K562 (cell line): ENCODE data around the gene DNAAF8. TPM values are rescaled to one million over a fixed set of nuclear protein-coding genes. Genes with fewer than 3 reads are reported as not detected.

ENCODE experiments used
- ATAC-seq: fragments of 200-7000 bp; cut with Tn5 transposase; 3 replicates; pipeline ENCODE4 v1.9.1; 2020; ENCODE audit warnings: moderate library complexity
- BruUV-seq: library from RNA; stranded (reverse); fragments of 400-500 nt; replicated peaks from 2 replicates; lab custom pipeline; 2021; lab: Mats Ljungman, UMichigan
- CTCF ChIA-PET: fragments of 300-600 bp; formaldehyde crosslinking; extraction: SDS; loops from one replicate; lab custom pipeline; 2021; ENCODE audit warnings: low intra/inter-chr PET ratio; lab: Yijun Ruan, JAX
- POLR2A ChIA-PET: fragments of 300-600, 350-650 bp; sonication (Branson Sonifier 250); formaldehyde crosslinking; extraction: SDS; loops from one replicate; lab custom pipeline; 2021; ENCODE audit warnings: antibody characterized with exemption, inconsistent platforms; lab: Yijun Ruan, JAX
- DNase-seq, 4 experiments: peaks; one replicate each; pipeline versions ENCODE4 v3.0.0 to v3.0.0-alpha.2; 2011 to 2018; ENCODE audit warnings: low spot score in 3 of 4, mixed read lengths in 3 of 4; ENCODE audit errors: extremely low read depth in 1 of 4
- FAIRE-seq: peaks from 2 replicates; lab custom pipeline; 2011; peaks lifted over from hg19 to GRCh38; lab: Jason Lieb, UNC
- H2AFZ ChIP-seq: 2 replicates; pipeline ENCODE4 v1.6.0; 2011; ENCODE audit warnings: low read depth, low read length, control low read depth, inconsistent platforms
- H3K27ac ChIP-seq: fragments of 200-600 bp; 3 replicates; pipeline ENCODE4 v1.8.0; 2011; ENCODE audit warnings: low read depth, mild to moderate bottlenecking, control low read depth, inconsistent platforms, low read length, moderate library complexity, mixed read lengths; ENCODE audit errors: extremely low read depth
- H3K27me3 ChIP-seq, 2 experiments: fragments of 300-600 bp in 1 of 2; 2 replicates in 1 of 2; 3 replicates in 1 of 2; pipeline versions ENCODE4 v1.6.0 to v1.8.0; 2011; ENCODE audit warnings: inconsistent platforms in 2 of 2, low read length in 2 of 2, mild to moderate bottlenecking in 1 of 2, mixed read lengths in 1 of 2, moderate library complexity in 1 of 2; ENCODE audit not compliant: control insufficient read depth in 2 of 2, insufficient read depth in 2 of 2
- H3K36me3 ChIP-seq: fragments of 300-600 bp; 3 replicates; pipeline ENCODE4 v1.8.0; 2011; ENCODE audit warnings: mild to moderate bottlenecking, low read length, inconsistent platforms; ENCODE audit not compliant: control insufficient read depth, insufficient read depth
- H3K4me1 ChIP-seq, 2 experiments: fragments of 200-600 bp in 1 of 2; replicated peaks in 1 of 2; 2 replicates in 1 of 2; 3 replicates in 1 of 2; pipeline versions ENCODE4 v1.5.1 to v1.8.0; 2011; ENCODE audit warnings: inconsistent platforms in 2 of 2, low read length in 2 of 2, mild to moderate bottlenecking in 1 of 2, mixed read lengths in 1 of 2, moderate library complexity in 1 of 2; ENCODE audit not compliant: control insufficient read depth in 2 of 2, insufficient read depth in 2 of 2
- H3K4me2 ChIP-seq: 2 replicates; pipeline ENCODE4 v1.6.1; 2011; ENCODE audit warnings: low read length, control low read depth, inconsistent platforms, mixed read lengths; ENCODE audit not compliant: insufficient read depth
- H3K4me3 ChIP-seq: fragments of 200-600 bp; sonication (generic), shearing (Covaris generic); 2 replicates; pipeline ENCODE4 v1.5.1; 2016; ENCODE audit warnings: control low read depth, inconsistent platforms
- H3K79me2 ChIP-seq: fragments of 200-600 bp; 3 replicates; pipeline ENCODE4 v1.8.0; 2011; ENCODE audit warnings: low read length, inconsistent platforms; ENCODE audit not compliant: control insufficient read depth, insufficient read depth
- H3K9ac ChIP-seq, 2 experiments: 2 replicates each; pipeline versions ENCODE4 v1.6.0 to v1.6.1; 2011; ENCODE audit warnings: low read depth in 2 of 2, low read length in 2 of 2, control low read depth in 1 of 2, inconsistent platforms in 1 of 2, mild to moderate bottlenecking in 1 of 2, mixed read lengths in 1 of 2; ENCODE audit not compliant: insufficient read depth in 1 of 2
- H3K9me1 ChIP-seq: one replicate; pipeline ENCODE4 v1.6.0; 2011; ENCODE audit warnings: inconsistent platforms, mild to moderate bottlenecking, low read length, moderate library complexity; ENCODE audit not compliant: control insufficient read depth, insufficient read depth
- H3K9me3 ChIP-seq: replicated peaks from 2 replicates; pipeline ENCODE4 v1.5.1; 2011; ENCODE audit warnings: low read depth, low read length, inconsistent platforms; ENCODE audit not compliant: control insufficient read depth, insufficient read depth
- H4K20me1 ChIP-seq: replicated peaks from 2 replicates; pipeline ENCODE4 v1.6.1; 2011; ENCODE audit warnings: low read length, inconsistent platforms, mixed read lengths; ENCODE audit not compliant: control insufficient read depth, insufficient read depth
- BMI1 ChIP-seq: fragments of 150-350 bp; IDR thresholded peaks from 2 replicates; pipeline ENCODE4 v1.6.1; 2014; ENCODE audit warnings: low read length
- CTCFL ChIP-seq: IDR thresholded peaks from 2 replicates; pipeline ENCODE4 v1.6.1; 2011; ENCODE audit warnings: borderline replicate concordance, low read depth, mild to moderate bottlenecking, moderate library complexity, low read length; ENCODE audit not compliant: insufficient read depth, poor library complexity, severe bottlenecking
- CUX1 ChIP-seq: fragments of 200-800 bp; sonication (Bioruptor generic); IDR thresholded peaks from 2 replicates; pipeline ENCODE4 v1.6.1; 2016; ENCODE audit warnings: missing genetic modification characterization, missing compliant biosample characterization
- FOXA1 ChIP-seq: fragments of 450-650 bp; IDR thresholded peaks from 2 replicates; pipeline ENCODE4 v1.6.1; 2016; ENCODE audit warnings: mild to moderate bottlenecking, borderline replicate concordance
- HDAC2 ChIP-seq: fragments of 450-650 bp; IDR thresholded peaks from 2 replicates; pipeline ENCODE4 v1.6.1; 2016; ENCODE audit warnings: mild to moderate bottlenecking
- KAT2B ChIP-seq: IDR thresholded peaks from one replicate; pipeline ENCODE4 v1.6.1; 2012; ENCODE audit warnings: low read depth, mild to moderate bottlenecking, control low read depth, inconsistent platforms, low read length, moderate library complexity
- KAT7 ChIP-seq: sonication (generic); formaldehyde crosslinking; IDR thresholded peaks from 2 replicates; pipeline ENCODE4 v1.8.0; 2022; ENCODE audit warnings: missing genetic modification reagents, mild to moderate bottlenecking, borderline replicate concordance
- KDM2B ChIP-seq: fragments of 250-450 bp; sonication (Bioruptor Pico); IDR thresholded peaks from 2 replicates; pipeline ENCODE4 v1.8.0; 2021; ENCODE audit warnings: mild to moderate bottlenecking, moderate library complexity
- MAFK ChIP-seq: IDR thresholded peaks from 2 replicates; pipeline ENCODE4 v1.6.1; 2011; ENCODE audit warnings: low read length, improper control_type of control experiment
- MEF2A ChIP-seq: IDR thresholded peaks from 2 replicates; pipeline ENCODE4 v1.6.1; 2011; ENCODE audit warnings: low read depth, mild to moderate bottlenecking, low read length, moderate library complexity; ENCODE audit not compliant: control insufficient read depth
- RAD21 ChIP-seq, 2 experiments: fragments of 250-450 bp in 1 of 2; fragments of 450-650 bp in 1 of 2; sonication (Bioruptor Pico) in 1 of 2; formaldehyde crosslinking in 1 of 2; IDR thresholded peaks in 1 of 2; conservative IDR thresholded peaks in 1 of 2; 2 replicates each; pipeline versions ENCODE4 v1.4.0 to v1.8.0; 2020 to 2022; ENCODE audit warnings: mild to moderate bottlenecking in 2 of 2, moderate library complexity in 1 of 2
- TCF7 ChIP-seq: sonication (generic); IDR thresholded peaks from 2 replicates; pipeline ENCODE4 v1.6.1; 2016; ENCODE audit warnings: antibody characterized with exemption, borderline replicate concordance
- ZNF140 ChIP-seq: fragments of 250-450 bp; sonication (Bioruptor Pico); IDR thresholded peaks from 2 replicates; pipeline ENCODE4 v1.8.0; 2021; ENCODE audit warnings: moderate library complexity, mild to moderate bottlenecking, inconsistent platforms
- ZNF41 ChIP-seq: fragments of 250-450 bp; sonication (Bioruptor Pico); conservative IDR thresholded peaks from 2 replicates; pipeline ENCODE4 v1.4.0; 2020; ENCODE audit warnings: mild to moderate bottlenecking
- ZNF79 ChIP-seq: fragments of 250-450 bp; sonication (Bioruptor Pico); IDR thresholded peaks from 2 replicates; pipeline ENCODE4 v1.4.0; 2020; ENCODE audit warnings: low read depth, mild to moderate bottlenecking, moderate library complexity
- ZSCAN29 ChIP-seq: fragments of 450-650 bp; IDR thresholded peaks from 2 replicates; pipeline ENCODE4 v1.6.1; 2017
- whole genome bisulfite sequencing: fragments of 100-300 bp; shearing (Covaris generic); methylation state at CpG from one replicate; pipeline ENCODE4 v1.1.6; 2016; ENCODE audit warnings: low coverage, mixed read lengths; ENCODE audit not compliant: insufficient coverage; ENCODE audit errors: missing lambda C conversion rate; 5-methylcytosine and 5-hydroxymethylcytosine counted together
- in situ Hi-C: fragments of 300-500 bp; cut with MboI; formaldehyde crosslinking; loops from 4 replicates; pipeline ENCODE4 v1.15.0; 2018; ENCODE audit warnings: inconsistent platforms, mixed read lengths
- intact Hi-C: fragments of 100-400 bp; cut with micrococcal nuclease; formaldehyde crosslinking; loops from 2 replicates; pipeline ENCODE4 v1.14.2; 2022
- polyA plus RNA-seq, 8 experiments: library from polyadenylated mRNA; depleted of rRNA in 4 of 8; stranded (reverse) in 5 of 8; unstranded in 3 of 8; fragments of >200 nt; fragmentation: Nextera tagmentation in 2 of 8; fragmentation: Illumina TruSeq in 1 of 8; extraction: Ambion mirVana in 2 of 8; extraction: Trizol in 1 of 8; gene quantifications; 2 replicates each; pipeline versions ENCODE4 v1.2.1 to v1.2.3, GENCODE V29; 2011 to 2014; ENCODE audit warnings: inconsistent platforms in 1 of 8, missing spikeins in 1 of 8
- total RNA-seq, 7 experiments: library from RNA; depleted of rRNA in 6 of 7; stranded (reverse); fragments of >200 nt in 6 of 7; fragmentation: Illumina TruSeq in 2 of 7; extraction: Trizol in 2 of 7; gene quantifications; 2 replicates each; pipeline versions ENCODE4 v1.2.1 to v1.2.3, GENCODE V29; 2011 to 2021; ENCODE audit warnings: low replicate concordance in 1 of 7

The DNAAF8 gene
- total and polyA plus RNA-seq, 9 of the 15 experiments (the other 6 are each of a cell fraction or from before 2014, with no cell fraction given), result 0.04 to 0.12 (median 0.10) TPM; not detected in 6

GRCh38 chr16:4706871-4707270, 27.5 kb upstream of the DNAAF8 start (continued):
- TF ChIP-seq TCF7 (no peak), ZNF79 (CRISPR knock-in tag) (no peak), BMI1 (no peak), MEF2A (no peak), HDAC2 (no peak)

DNA sequence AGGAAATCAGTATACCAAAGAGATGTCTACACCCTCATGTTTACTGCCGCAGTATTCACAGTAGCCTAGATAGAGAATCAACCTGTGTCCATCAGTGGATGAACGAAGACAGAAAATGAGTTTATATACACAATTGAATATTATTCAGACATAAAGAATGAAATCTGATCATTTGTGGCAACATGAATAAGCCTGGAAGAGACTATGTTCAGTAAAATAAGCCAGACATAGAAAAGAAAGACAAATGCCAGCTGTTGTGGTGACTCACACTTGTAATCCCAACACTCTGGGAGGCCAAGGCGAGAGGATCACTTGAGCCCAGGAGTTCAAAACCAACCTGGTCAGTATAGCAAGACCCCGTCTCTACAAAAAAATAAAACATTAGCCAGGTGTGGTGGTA, 24.9 kb upstream of the DNAAF8 start:
- Histone ChIP-seq H3K79me2 (no peaks in the 10 kb centered on the region), H3K9me3 (no peaks in the 10 kb centered on the region), H2AFZ (no peak overlapping the region), H3K4me3 (no peak overlapping the region), H4K20me1 (no peaks in the 10 kb centered on the region), H3K36me3 (peaks cover 61% of the 10 kb centered on the region), H3K27ac (no peak overlapping the region), H3K9me1 (no peaks in the 10 kb centered on the region), H3K4me2 (no peak overlapping the region), H3K4me1 (no peaks in the 10 kb centered on the region), H3K9ac (no peak overlapping the region), H3K27me3 (no peaks in the 10 kb centered on the region)
- BruUV-seq, result no TSS peak
- FAIRE-seq (no peak), ATAC-seq (no peak), DNase-seq (no peak)
- ChIA-PET POLR2A (interaction anchor here (0.5 to 1.2 kb wide), 2 partner anchors 8 to 25 kb away, joined by 3 read pairs; no protein-coding TSS in a partner anchor), CTCF (no interaction called here)
- intact Hi-C loops (no loop called here), in situ Hi-C loops (no loop called here)
- WGBS, result 93% methylated on average over 4 of the region's 4 CpGs
- TF ChIP-seq FOXA1 (no peak), ZNF140 (CRISPR knock-in tag) (no peak), CUX1 (CRISPR knock-in tag) (no peak), ZNF41 (CRISPR knock-in tag) (no peak), CTCFL (no peak), KAT2B (no peak), RAD21 (CRISPR knock-in tag; conservative IDR thresholded peaks at IDR 0.05 in 1 of 2, IDR thresholded peaks at IDR 0.05 in 1 of 2) (no peak), KAT7 (no peak), ZSCAN29 (no peak), KDM2B (CRISPR knock-in tag) (no peak), MAFK (no peak)
